ENCODE measurements around the gene ALLC. TPM values are rescaled to one million over a fixed set of nuclear protein-coding genes. Genes with fewer than 3 reads are reported as not detected.

The ALLC gene
- total and polyA plus RNA-seq, 2 experiments from 2014 or later: not detected

- Histone ChIP-seq H2AFZ (no peak overlapping the region), H4K20me1 (ENCODE audit: insufficient read depth, poor library complexity, severe bottlenecking) (no peaks in the 10 kb centered on the region), H3K9me2 (replicated peaks; ENCODE audit: insufficient read depth) (no peaks in the 10 kb centered on the region), H3K9me3 (ENCODE audit: low read depth) (no peaks in the 10 kb centered on the region), H3K27ac (no peak overlapping the region), H3K4me1 (ENCODE audit: insufficient read depth) (no peaks in the 10 kb centered on the region), H3K27me3 (no peaks in the 10 kb centered on the region), H3K36me3 (replicated peaks; ENCODE audit: insufficient read depth, low read depth) (no peaks in the 10 kb centered on the region), H3K4me3 (no peak overlapping the region), H3K4me2 (no peak overlapping the region), H3K79me2 (no peaks in the 10 kb centered on the region)
- peak; percentile 59 for DNase-seq (ENCODE audit: low spot score)
- WGBS (ENCODE audit: low lambda C conversion rate, missing lambda C conversion rate): 36% methylated on average over 3 of the region's 3 CpGs
- TF ChIP-seq CTCF (IDR thresholded peaks at IDR 0.05; ENCODE audit: poor library complexity) (peak; percentile 39), EZH2 (IDR thresholded peaks at IDR 0.05; ENCODE audit: borderline replicate concordance) (no peak)
Observed at GRCh38 chr2:3738454-3738853, 80.5 kb downstream of the ALLC start.

DNA sequence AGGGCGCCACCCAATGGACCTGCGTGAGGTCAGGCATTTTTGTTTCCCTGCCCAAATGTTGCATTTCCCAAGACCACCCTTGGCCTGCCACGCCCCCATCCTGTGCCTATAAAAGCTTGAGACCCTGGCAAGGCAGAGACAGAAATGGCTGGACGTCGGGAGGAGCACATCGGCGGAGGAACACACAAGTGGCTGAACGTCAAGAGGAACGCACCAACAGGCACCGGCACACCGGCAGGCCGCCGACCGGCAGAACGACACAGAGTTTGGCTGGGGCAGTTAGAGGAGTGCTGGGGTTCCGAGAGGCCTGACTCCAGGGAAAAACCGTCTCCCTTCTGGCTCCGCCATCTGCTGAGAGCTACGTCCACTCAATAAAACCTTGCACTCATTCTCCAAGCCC lies 81.3 kb downstream of the ALLC start:
- Histone ChIP-seq H2AFZ (no peak overlapping the region), H3K79me2 (no peaks in the 10 kb centered on the region), H3K27ac (no peak overlapping the region), H3K9me2 (replicated peaks; ENCODE audit: insufficient read depth) (no peaks in the 10 kb centered on the region), H3K4me2 (no peak overlapping the region), H3K4me1 (ENCODE audit: insufficient read depth) (no peaks in the 10 kb centered on the region), H3K36me3 (replicated peaks; ENCODE audit: insufficient read depth, low read depth) (no peaks in the 10 kb centered on the region), H3K27me3 (no peaks in the 10 kb centered on the region), H3K9me3 (ENCODE audit: low read depth) (no peaks in the 10 kb centered on the region), H4K20me1 (ENCODE audit: insufficient read depth, poor library complexity, severe bottlenecking) (no peaks in the 10 kb centered on the region), H3K4me3 (no peak overlapping the region)
- WGBS (ENCODE audit: low lambda C conversion rate, missing lambda C conversion rate): 95% methylated on average over 19 of the region's 19 CpGs
- TF ChIP-seq EZH2phosphoT487 (IDR thresholded peaks at IDR 0.05; ENCODE audit: low read depth, severe bottlenecking, unreplicated experiment) (no peak), CTCF (IDR thresholded peaks at IDR 0.05; ENCODE audit: poor library complexity) (no peak), EZH2 (IDR thresholded peaks at IDR 0.05; ENCODE audit: borderline replicate concordance) (no peak)
- DNase-seq (ENCODE audit: low spot score): no peak

DNA sequence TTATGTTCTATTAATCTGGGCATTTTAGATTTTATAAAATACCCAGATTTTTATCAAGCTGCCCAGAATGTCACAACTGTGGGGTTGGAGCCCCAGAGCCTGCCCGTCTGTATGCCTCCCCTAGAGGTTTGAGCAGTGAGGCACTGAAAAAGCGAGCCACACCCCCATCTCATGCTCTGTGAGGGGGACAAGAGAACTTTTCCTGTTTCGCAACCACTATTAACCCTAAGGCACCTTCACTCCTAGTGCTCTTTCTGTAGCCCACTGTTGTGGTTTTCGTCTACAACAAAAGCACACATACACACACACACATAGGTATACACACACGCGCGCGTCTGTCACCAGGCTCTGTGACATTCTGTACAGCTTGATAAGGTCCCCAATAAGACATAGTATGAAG lies 83.4 kb downstream of the ALLC start:
- TF ChIP-seq EZH2 (IDR thresholded peaks at IDR 0.05; ENCODE audit: borderline replicate concordance): no peak
- no peak for TF ChIP-seq EZH2phosphoT487 (IDR thresholded peaks at IDR 0.05; ENCODE audit: low read depth, severe bottlenecking, unreplicated experiment)
- no peak for TF ChIP-seq CTCF (IDR thresholded peaks at IDR 0.05; ENCODE audit: poor library complexity)
- no peak overlapping the region for H3K4me3 ChIP-seq
- no peak overlapping the region for H3K4me2 ChIP-seq
- WGBS (ENCODE audit: low lambda C conversion rate, missing lambda C conversion rate): 88% methylated on average over 8 of the region's 8 CpGs
- H4K20me1 ChIP-seq (ENCODE audit: insufficient read depth, poor library complexity, severe bottlenecking): no peaks in the 10 kb centered on the region
- no peaks in the 10 kb centered on the region for H3K9me2 ChIP-seq (replicated peaks; ENCODE audit: insufficient read depth)
- no peak for DNase-seq (ENCODE audit: low spot score)
- H3K79me2 ChIP-seq: no peaks in the 10 kb centered on the region
- no peak overlapping the region for H2AFZ ChIP-seq
- H3K27me3 ChIP-seq: no peaks in the 10 kb centered on the region
- H3K9me3 ChIP-seq (ENCODE audit: low read depth): no peaks in the 10 kb centered on the region
- no peak overlapping the region for H3K27ac ChIP-seq
- H3K4me1 ChIP-seq (ENCODE audit: insufficient read depth): no peaks in the 10 kb centered on the region
- no peaks in the 10 kb centered on the region for H3K36me3 ChIP-seq (replicated peaks; ENCODE audit: insufficient read depth, low read depth)

Data from hepatocyte (in vitro differentiated cells).